Fibroblast of peridontal ligament (primary cell): ENCODE measurements around the gene MYEF2.

Experiments
- DNase-seq: peaks from one replicate; pipeline ENCODE4 v3.0.0-alpha.2; 2010; ENCODE audit errors: extremely low read depth

Gene MYEF2

GRCh38 chr15:48144889-48145288, 33.2 kb downstream of the MYEF2 start:
- peak; percentile 39 for DNase-seq

GRCh38 chr15:48143856-48144255, 34.2 kb downstream of the MYEF2 start:
- DNase-seq: peak; percentile 12

- DNase-seq: no peak
Observed at GRCh38 chr15:48132874-48133273, 45.2 kb downstream of the MYEF2 start.

GRCh38 chr15:48131324-48131723, 46.8 kb downstream of the MYEF2 start:
- DNase-seq: no peak

DNA sequence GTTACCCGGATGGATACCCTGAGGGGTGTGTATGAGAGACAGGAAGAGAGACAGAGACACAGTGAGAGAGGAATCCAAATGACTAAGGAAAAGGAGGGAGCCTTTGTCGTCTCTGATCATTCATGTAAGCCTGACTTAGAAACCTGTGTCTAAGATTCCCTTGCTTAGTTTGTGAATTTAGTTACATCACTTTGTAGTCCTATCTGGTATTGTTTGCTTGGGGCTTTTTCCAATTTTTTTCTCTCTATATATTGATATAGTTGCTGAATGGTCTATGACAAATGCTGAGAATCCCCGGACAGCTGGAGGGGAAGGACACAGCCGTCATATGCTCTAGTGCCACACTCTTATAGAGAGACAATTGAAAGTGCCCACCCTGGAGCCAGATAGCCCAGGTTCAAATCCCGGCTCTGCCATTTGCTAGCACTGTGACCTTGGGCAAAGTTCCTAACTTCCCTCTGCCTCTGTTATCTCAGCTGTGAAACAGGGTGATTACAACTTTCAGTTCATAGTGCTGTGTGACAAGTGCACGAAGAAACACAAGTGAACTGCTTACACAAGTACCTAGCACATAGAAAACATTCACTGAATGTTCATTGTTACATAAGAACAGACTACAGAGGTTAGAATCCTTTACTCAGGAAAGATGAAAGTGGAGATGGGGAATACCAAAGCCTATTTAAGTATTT, 51.3 kb downstream of the MYEF2 start:
- DNase-seq: no peak

- DNase-seq: no peak
Observed at GRCh38 chr15:48121849-48122248, 56.2 kb downstream of the MYEF2 start.

DNA sequence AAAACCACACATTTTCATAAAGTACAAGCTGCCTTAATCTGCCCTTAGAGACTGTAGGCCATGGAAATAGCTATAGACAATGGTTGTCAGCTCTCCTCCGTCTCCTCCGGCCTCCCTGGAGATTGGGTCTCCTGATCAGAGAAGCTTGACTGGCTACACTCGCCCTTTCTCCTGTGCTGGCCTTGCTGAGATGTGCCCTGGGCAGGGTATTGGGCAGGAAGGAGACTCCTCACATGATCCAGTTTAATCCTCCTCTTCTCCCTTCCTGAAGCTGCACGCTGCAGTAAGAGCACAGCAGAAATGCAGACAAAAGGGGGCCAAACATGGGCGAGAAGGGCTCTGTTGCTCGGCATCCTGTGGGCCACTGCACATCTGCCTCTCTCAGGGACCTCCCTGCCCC, 57.4 kb downstream of the MYEF2 start, which contains the start of gene SLC24A5:
Gene SLC24A5, plus strand, starts transcription at position 246 of the 400 bp plus-strand sequence. Its CDS starts 55 bp downstream, at position 301.
- DNase-seq: no peak

DNA sequence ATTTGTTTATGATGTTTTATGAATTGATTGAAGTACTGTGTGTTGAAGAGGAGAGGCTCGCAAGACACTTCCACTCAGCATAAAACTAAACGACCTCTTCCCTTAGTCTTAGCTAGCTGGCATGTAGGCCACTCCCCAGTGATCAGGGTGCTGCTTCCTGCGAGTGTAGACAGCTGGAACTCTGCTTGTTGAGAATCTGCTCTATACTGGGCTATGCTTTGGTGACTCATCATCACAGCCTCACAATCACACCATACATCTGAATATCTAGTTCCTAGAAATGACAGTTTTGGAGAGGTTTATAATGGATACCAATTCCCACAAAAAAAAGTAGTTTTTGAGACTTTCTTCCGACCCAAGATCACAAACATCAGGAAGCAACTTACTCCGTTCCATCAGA, 58.8 kb downstream of the MYEF2 start:
- no peak for DNase-seq

DNA sequence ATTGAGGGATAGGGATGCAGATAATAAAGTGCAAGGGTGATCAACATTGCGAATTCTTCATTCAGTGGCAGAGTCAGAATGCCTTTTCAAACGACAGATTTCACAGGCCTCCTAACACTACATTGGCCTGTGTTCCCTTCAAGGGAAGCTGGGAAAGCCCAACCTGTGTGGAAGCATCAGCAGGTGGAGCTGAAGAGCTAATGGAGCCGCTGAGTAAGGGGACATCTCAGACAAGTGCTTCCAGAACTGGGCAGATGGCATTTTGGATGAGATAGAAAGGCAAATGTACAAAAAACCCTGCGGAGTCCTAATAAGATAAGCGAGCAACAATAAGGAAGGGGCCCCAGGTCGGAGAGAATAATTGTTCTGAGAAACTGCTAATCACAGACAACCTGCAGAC, 65.9 kb downstream of the MYEF2 start:
- DNase-seq: peak; percentile 10

- DNase-seq: no peak
Observed at GRCh38 chr15:48109856-48110531, 68.1 kb downstream of the MYEF2 start.

DNA sequence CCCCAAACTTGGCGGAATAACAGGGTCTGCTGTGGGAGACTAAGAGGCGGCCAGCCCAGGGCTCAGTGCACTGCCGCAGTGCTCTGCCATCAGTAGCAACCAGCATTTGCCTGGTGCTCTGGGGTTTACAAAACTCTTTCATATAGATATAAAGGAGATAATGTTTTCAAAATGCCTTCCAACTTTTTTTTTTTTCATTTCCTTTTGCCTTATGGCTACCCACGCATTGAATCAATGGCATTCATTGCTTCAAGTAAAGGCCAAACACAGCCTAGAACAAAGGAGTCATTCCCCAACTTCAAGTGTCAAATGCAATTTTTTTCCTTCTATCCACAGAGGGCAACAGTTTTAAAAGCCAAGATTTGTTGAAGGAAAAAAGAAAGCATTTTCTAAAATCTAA, 68.9 kb downstream of the MYEF2 start:
- DNase-seq: no peak

- DNase-seq: no peak
Observed at GRCh38 chr15:48105936-48106335, 72.2 kb downstream of the MYEF2 start.

DNA sequence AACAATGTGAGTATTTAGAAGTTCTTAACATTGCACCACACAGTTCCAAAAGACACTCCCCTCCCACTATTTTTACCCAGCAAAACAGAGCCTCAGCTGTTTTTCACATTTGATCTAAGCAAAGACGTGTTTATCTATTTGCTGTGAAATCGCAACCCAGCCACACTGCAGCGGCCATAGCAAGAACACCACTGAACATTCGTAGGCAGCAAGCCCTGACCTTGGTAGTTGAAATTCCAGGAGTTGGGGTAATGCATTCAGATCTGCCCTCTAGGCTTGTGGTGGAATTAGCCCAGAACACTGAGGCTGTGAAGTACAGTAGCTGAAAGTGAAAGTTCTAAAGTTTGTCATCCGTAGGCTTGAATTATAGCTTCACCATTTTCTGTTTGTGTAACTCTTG, 74.4 kb downstream of the MYEF2 start:
- peak; percentile 23 for DNase-seq

DNA sequence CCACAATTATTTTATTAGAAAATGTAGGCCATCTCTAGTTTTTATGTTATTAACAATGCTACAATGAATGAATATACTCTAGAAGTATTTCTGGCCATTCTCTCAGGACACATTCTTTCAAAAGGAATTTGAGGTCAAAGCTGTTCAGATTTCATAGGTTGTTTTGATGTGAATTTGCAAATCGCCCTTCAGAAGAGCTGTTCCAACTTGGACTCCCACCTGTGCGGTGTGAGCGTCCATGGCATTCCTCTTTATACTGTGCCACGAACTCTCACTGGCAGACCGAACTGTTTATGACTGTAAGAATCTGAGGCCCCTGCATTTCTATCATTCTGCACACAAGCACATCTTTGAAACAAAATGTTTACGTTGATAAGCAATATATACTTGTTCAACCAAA, 75.9 kb downstream of the MYEF2 start:
- no peak for DNase-seq

DNA sequence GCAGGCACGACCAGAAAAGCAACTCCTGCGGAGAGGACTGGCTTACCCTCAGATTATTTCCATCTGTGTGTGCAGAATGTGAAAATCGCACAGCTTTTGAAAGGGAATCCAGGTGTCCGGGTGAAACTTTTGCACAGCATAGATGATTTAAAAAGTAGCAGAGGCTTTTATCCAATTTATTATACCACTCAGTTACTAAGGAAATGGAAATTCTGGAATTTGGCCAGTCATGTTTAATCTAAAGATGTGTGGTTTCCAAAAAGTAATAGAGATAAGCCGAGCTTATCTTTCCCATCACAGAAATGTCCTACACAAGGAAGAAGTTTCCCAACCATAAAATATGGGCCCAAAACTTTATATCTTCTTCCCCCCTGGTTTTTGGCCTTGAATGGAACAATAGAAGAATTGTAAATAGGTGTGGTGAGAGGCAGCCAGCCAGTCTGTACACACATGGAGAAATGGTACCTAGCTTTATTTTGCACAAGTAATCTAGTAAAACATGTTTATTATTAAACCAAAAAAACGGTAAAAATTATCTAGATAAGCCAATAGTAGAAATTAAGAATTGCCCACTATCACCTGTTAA, 76.6 kb downstream of the MYEF2 start:
- DNase-seq: no peak

DNA sequence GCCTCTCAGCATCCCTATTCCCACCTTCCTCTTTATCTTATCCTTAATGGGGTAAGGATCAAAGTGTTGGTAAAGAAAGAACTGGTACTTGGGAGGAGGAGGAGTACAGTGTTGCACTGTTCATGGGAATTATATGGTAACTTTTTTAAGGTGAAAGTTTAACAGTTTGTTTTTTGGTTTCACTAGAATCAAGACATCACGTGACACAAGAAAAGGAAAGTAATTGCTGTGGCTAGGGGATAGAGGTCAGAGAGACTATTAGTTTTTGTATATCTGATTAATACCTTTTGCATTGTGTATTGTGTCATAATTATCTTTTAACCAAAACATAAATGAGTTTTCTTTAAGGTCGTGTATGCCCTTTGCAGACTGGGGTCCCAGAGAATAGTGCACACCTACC, 80.8 kb downstream of the MYEF2 start:
- DNase-seq: no peak

- peak; percentile 84 for DNase-seq
Observed at GRCh38 chr15:48096813-48097212, 81.3 kb downstream of the MYEF2 start.

GRCh38 chr15:48096355-48096786, 81.7 kb downstream of the MYEF2 start:
- no peak for DNase-seq

DNA sequence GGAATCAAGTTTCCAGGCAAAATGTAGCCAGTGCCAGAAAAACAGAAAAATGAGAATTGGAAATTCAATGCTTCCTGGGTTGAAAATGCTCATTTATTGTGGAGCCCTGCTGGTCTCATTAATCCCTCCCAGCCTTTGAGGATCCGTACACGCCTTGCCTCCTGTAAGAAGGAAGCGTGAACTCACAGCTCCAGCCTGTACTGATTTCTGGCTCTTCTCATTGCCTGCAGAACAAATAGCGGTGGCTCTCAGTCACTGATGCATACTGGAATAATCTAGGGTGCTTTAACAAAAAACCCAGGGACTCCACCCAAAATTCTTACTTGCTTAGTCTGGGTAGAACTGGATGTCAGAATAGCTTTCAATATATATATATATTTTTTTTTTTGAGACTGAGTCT, 86.6 kb downstream of the MYEF2 start:
- DNase-seq: no peak

GRCh38 chr15:48090666-48091065, 87.4 kb downstream of the MYEF2 start:
- no peak for DNase-seq

GRCh38 chr15:48090115-48090514, 88.0 kb downstream of the MYEF2 start:
- DNase-seq: no peak

DNA sequence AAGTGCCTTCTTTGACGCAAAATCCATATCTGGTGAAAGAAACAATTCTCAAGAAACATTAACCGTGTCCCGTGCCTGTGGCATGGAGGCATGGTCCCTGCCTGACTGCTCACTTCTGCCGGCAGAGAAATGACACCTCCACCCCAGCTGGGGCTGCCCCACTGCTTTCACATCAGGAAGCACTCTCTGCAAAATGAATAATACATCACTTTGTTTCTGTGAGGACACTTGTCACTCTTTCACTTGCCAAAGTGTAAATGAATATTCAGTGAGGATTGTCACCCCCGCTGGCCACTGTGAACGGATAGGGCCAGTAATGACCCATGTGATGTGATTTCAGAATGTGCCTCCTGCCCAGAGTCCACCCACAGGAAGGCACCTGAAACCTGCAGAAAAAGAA, 88.4 kb downstream of the MYEF2 start:
- no peak for DNase-seq

DNA sequence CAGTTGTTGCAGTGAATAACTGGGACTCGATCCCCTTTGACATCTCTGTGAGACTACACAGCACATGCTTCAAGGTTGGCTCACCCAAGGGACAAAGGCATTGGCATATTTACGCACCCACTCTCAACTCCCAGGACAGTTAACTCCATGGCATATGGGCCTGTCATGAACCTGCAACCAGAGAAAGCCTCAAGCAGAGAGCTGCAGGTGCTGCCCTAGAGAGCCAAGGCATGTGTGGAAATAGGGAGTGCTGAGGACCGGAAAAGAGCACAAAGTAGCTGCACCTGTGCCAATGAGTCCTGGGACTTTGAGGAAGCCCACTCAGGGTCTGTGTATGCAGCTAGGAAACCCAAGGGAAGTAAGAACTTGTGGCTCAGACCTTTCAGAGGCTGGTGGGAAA, 90.3 kb downstream of the MYEF2 start:
- DNase-seq: no peak
